BLaER1 (cell line): ENCODE measurements around the gene RFC2.

Experiments used
- H3K27ac ChIP-seq: shearing (Covaris generic); formaldehyde crosslinking; 2 replicates; pipeline ENCODE4 v1.8.1; 2022
- H3K27me3 ChIP-seq: shearing (Covaris generic); formaldehyde crosslinking; 2 replicates; pipeline ENCODE4 v1.8.1; 2022
- H3K36me3 ChIP-seq: shearing (Covaris generic); formaldehyde crosslinking; 2 replicates; pipeline ENCODE4 v1.8.1; 2022
- H3K4me1 ChIP-seq: shearing (Covaris generic); formaldehyde crosslinking; 2 replicates; pipeline ENCODE4 v1.8.1; 2022
- H3K4me2 ChIP-seq: shearing (Covaris generic); formaldehyde crosslinking; 2 replicates; pipeline ENCODE4 v1.8.1; 2022
- H3K4me3 ChIP-seq: shearing (Covaris generic); formaldehyde crosslinking; 2 replicates; pipeline ENCODE4 v1.8.1; 2022
- H3K9ac ChIP-seq: shearing (Covaris generic); formaldehyde crosslinking; 2 replicates; pipeline ENCODE4 v1.8.1; 2022
- H3K9me3 ChIP-seq: shearing (Covaris generic); formaldehyde crosslinking; 2 replicates; pipeline ENCODE4 v1.8.1; 2022
- H4K20me1 ChIP-seq: shearing (Covaris generic); formaldehyde crosslinking; 2 replicates; pipeline ENCODE4 v1.8.1; 2022
- Cebpa-rat ChIP-seq: shearing (Covaris generic); IDR thresholded peaks from 2 replicates; pipeline ENCODE4 v1.8.1; 2022

RFC2 gene

DNA sequence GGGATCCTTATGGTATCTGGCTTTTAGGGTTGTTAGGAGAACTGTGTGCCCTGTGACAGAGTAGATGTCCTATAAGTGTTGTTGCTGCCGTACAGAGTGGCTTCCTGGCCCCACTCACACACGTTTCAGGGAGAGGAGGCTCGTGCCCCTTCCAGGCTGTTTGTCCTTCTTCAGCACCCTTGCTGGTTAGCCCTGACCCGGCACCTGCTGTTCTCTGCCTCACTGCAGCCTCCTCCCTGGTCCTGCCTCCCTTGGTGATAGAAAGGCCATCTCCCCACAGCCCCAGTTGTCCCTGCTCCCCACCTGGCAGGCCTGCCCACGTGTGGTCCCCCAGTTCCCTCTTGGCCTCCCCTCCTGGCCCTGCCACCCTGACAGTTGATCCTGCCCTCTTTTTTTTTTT is 37.3 kb upstream of the RFC2 start:
- H3K4me2 ChIP-seq = peak overlapping the region; percentile 97
- H3K36me3 ChIP-seq = peaks cover 10% of the 10 kb centered on the region
- H3K4me1 ChIP-seq = peaks cover 78% of the 10 kb centered on the region
- H3K9me3 ChIP-seq = peaks cover 4% of the 10 kb centered on the region; the same call in 1 of the 2 replicates
- no peak for TF ChIP-seq Cebpa-rat
- peaks cover 68% of the 10 kb centered on the region for H4K20me1 ChIP-seq
- no peak overlapping the region for H3K27ac ChIP-seq
- peak overlapping the region; percentile 96 for H3K4me3 ChIP-seq
- no peaks in the 10 kb centered on the region for H3K27me3 ChIP-seq
- H3K9ac ChIP-seq = peak overlapping the region; percentile 94; the same call in 1 of the 2 replicates

DNA sequence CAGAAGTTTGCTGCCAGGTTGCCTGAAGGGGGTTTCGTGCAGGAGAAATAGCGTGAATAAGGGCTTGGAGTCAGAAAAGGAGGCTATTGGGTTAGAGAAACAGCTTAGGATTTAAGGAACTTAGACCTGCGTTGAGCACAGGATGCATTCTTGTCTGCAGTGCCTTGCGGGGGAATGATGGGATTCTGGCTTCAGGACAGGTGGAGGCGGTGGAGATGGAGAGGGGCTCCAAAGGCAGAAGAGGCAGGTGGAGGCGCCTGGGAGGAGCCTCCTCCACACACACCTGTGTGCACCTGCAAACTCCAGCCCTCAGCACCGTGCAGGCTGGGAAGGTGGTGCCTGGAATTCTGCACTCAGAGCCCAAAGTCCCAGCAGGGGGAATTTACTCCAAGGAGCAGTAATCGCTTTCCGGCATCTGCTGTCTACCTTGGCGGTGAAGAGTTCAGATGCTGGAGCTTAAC is 36.8 kb upstream of the RFC2 start:
- Histone ChIP-seq H3K36me3 (peaks cover 5% of the 10 kb centered on the region), H3K4me2 (peak overlapping the region; percentile 97), H3K27ac (peak overlapping the region; percentile 90; the same call in 1 of the 2 replicates), H4K20me1 (peaks cover 63% of the 10 kb centered on the region), H3K4me1 (peaks cover 78% of the 10 kb centered on the region), H3K9me3 (peaks cover under 1% of the 10 kb centered on the region; the same call in 1 of the 2 replicates), H3K4me3 (peak overlapping the region; percentile 96), H3K27me3 (no peaks in the 10 kb centered on the region), H3K9ac (peak overlapping the region; percentile 94)
- no peak for TF ChIP-seq Cebpa-rat

DNA sequence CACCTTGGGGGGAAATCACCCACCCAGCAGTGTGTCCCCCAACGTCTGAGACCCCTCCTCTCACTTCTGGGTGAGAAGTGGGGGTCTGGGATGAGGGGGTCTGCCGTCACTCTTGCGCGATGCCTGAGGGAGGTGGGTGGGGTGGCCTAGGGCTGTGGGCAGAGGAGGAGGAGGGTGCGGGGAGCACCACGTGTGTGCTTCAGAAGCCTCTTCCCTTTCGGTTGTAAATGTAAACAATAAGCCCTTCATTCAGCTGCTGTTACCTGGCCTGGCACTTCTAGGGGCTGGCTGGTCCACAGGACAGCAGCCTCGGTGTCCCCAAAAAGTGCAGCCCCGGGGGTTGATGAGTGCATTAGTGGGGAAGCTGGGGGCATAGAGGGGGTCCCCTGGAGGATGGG is 36.4 kb upstream of the RFC2 start:
- H3K4me3 ChIP-seq = peak overlapping the region; percentile 96
- peaks cover 74% of the 10 kb centered on the region for H3K4me1 ChIP-seq
- no peaks in the 10 kb centered on the region for H3K27me3 ChIP-seq
- H3K9me3 ChIP-seq = no peaks in the 10 kb centered on the region
- H3K36me3 ChIP-seq = peaks cover under 1% of the 10 kb centered on the region; the same call in 1 of the 2 replicates
- H3K4me2 ChIP-seq = peak overlapping the region; percentile 97
- TF ChIP-seq Cebpa-rat = no peak
- peak overlapping the region; percentile 90 for H3K27ac ChIP-seq
- peak overlapping the region; percentile 94 for H3K9ac ChIP-seq
- H4K20me1 ChIP-seq = peaks cover 58% of the 10 kb centered on the region

DNA sequence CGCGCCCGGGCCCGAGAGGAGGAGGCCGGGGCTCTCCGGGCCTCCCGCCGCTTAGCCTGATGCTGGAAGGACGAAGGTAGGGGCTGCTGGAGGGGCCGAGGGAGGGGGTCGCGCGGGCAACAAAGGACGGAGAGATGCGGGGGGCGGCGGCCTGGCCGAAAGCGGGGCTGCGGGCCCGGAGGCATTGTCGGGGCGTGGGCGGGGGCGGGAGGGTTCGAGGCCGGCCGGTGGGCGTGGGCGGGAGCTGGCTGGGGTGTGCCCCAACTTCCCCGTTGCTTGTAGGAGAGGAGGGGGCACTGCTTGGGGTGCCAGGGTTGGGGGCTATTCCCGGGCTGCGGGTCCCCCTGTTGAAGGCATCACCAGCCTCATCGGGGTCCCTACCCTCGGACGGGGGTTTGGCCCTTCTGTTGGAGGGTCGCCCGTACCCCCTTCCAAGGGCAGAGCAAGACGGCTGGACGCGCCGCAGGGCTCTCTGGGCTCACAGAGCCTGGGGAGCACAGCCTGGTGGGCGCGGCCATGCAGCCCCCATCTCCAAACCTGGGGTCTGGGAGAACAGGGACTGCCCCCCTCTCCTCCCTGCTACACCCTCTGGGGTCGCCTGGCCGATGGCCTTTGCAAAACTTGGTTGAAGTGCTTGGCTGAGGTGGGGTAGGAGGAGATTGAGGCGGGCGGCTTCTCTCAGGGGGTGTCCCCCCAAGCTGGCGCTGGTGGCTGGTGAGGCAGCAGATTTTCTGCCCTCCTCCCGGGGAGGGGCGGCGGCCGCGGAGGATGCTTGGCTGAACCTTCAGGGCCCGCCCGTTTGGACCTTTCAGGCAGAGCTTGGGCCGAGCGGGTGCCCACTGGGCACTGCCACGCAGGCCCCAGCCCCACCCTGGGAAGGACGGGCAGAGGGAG is 35.7 kb upstream of the RFC2 start:
- Histone ChIP-seq H3K4me1 (peaks cover 71% of the 10 kb centered on the region), H3K9ac (peak overlapping the region; percentile 94), H3K4me2 (peak overlapping the region; percentile 97), H4K20me1 (peaks cover 52% of the 10 kb centered on the region), H3K27me3 (no peaks in the 10 kb centered on the region), H3K27ac (peak overlapping the region; percentile 90), H3K36me3 (no peaks in the 10 kb centered on the region), H3K4me3 (peak overlapping the region; percentile 96), H3K9me3 (no peaks in the 10 kb centered on the region)
- no peak for TF ChIP-seq Cebpa-rat

DNA sequence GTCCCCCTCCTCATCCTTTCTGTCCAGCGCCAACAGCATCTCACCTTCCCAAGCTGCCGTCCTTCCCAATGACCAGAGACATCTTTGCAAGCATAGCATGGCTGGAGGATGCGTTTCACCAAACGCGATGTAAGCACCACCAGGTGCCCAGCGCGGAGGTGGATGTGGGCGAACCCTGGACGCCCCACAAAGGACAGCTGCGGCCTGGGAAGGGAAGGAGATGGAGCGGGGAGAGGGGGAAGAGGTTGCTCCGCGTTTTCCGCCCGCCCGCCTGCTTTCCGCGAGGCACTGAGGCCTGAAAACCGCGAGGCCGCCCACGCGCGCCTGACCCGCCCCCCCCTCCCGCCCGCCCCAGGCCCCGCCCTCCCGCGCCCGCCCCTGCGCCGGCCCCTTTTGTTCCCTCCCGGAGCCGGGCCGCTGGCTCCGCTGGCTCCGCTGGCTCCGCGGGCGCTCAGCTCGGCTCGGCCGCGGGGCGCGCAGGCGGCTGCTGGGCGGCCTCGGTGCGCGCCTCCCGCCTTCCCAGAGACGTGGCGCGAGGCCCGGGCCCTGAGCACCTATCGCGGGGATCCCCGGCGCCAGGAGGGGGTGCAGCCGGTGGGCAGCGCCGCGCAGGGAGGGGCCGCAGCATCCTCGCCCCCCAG is 34.9 kb upstream of the RFC2 start, which contains the start of gene CLIP2:
CLIP2 (plus strand) TSS at position 390 of the 641 bp plus-strand sequence. CDS start 28,140 bp downstream, outside the sequence.
- no peaks in the 10 kb centered on the region for H3K27me3 ChIP-seq
- H3K4me2 ChIP-seq = peak within 1 kb of the TSS; percentile 97
- H3K27ac ChIP-seq = peak within 1 kb of the TSS; percentile 90
- peaks cover 71% of the 10 kb centered on the region for H3K4me1 ChIP-seq
- peaks cover 44% of the 10 kb centered on the region for H4K20me1 ChIP-seq
- H3K9ac ChIP-seq = peak within 1 kb of the TSS; percentile 94
- H3K9me3 ChIP-seq = no peaks in the 10 kb centered on the region
- H3K4me3 ChIP-seq = peak within 1 kb of the TSS; percentile 96
- no peak for TF ChIP-seq Cebpa-rat
- H3K36me3 ChIP-seq = no peaks in the 10 kb centered on the region

DNA sequence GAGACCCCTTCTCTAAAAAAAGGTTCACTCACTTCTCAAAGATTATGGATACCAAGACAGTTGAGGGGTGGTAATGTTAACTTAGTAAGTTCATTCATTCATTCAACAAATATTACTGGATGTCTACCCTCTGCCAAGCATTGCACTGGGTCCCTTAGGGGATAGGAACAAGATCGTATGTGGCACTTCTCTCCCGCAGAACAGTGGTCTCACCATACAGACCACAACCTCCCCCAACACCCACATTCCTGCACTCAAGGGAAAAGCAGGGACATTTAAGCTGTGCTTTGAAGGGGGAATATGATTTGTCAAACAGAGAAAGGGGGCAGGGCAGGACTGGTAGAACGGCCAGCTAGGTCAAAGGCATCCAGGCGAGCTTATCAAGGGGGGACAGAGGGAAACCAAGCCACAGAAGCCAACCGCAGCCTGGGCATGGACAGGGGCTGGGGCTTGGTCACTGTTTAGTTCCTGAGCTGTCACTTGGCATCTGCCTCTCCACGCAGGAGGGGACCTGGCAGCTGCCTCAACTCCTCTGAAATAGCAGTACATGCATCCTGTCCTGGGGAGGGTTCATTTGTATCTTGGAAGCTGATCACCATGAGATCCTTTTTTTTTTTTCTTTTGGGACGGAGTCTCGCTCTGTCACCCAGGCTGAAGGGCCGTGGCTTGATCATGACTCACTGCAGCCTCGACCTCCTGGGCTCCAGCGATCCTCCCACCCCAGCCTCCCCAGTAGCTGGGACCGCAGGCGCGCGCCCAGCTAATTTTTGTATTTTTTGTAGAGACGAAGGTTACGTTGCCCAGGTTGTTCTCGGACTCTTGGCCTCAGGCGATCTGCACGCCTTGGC is 34.1 kb upstream of the RFC2 start:
- Histone ChIP-seq H3K27me3 (no peaks in the 10 kb centered on the region), H3K36me3 (no peaks in the 10 kb centered on the region), H3K27ac (0 out of 2 replicates have a peak overlapping the region, but pooled peaks have one; percentile 52), H3K9ac (no peak overlapping the region), H4K20me1 (peaks cover 35% of the 10 kb centered on the region), H3K9me3 (no peaks in the 10 kb centered on the region), H3K4me2 (peak overlapping the region; percentile 92), H3K4me3 (no peak overlapping the region), H3K4me1 (peaks cover 71% of the 10 kb centered on the region)
- TF ChIP-seq Cebpa-rat = no peak

DNA sequence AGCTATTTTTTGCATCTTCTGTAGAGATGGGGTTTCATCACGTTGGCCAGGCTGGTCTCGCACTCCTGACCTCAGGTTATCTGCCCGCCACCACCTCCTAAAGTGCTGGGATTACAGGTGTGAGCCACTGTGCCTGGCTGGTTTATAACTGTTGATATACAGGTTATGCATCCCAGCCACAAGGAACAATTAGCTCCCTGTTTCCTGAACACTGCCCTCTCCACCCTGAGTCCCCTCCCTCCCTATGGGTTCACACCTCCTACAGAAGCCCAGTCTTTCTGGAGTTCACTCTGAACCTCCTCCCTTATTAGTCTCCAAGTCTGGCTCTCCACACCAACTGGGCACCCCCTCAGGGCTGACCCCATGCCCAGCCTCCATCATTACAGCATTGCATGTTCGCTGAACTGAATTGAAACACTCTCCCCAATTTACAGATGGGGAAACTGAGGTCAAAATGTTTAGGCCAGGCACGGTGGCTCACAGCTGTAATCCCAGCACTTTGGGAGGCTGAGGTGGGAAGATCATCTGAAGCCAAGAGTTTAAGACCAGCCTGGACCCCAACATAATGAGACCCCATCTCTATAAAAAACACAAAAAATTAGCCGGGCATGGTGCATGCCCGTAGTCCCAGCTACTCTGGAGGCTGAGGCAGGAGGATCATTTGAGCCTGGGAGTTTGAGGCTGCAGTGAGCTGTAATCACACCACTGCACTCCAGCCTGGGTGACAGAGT is 33.3 kb upstream of the RFC2 start:
- no peak for TF ChIP-seq Cebpa-rat
- Histone ChIP-seq H3K4me3 (no peak overlapping the region), H4K20me1 (peaks cover 27% of the 10 kb centered on the region), H3K36me3 (no peaks in the 10 kb centered on the region), H3K4me1 (peaks cover 68% of the 10 kb centered on the region), H3K9ac (no peak overlapping the region), H3K27ac (no peak overlapping the region), H3K9me3 (no peaks in the 10 kb centered on the region), H3K4me2 (peak overlapping the region; percentile 92), H3K27me3 (no peaks in the 10 kb centered on the region)

DNA sequence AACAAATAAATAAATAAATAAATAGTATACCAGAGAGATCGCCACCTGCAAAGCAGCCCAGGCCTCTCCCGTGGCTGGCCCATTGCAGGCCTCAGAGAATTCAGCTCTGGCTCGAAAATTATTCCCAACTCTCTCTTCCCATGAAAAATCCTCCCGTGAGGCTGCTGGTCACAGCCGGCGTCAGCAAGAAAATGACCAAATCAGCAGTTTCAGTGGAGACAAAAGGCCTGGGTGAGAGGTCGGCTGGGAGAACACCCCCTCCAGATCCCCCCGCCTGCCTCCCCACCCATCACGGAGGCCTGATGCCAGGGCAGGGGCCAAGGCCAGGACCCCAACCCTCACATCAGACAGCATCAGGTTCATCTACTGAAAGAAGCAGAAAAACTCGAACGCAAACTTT is 31.9 kb upstream of the RFC2 start:
- H3K36me3 ChIP-seq = no peaks in the 10 kb centered on the region
- H3K4me2 ChIP-seq = no peak overlapping the region
- H3K9me3 ChIP-seq = no peaks in the 10 kb centered on the region
- TF ChIP-seq Cebpa-rat = no peak
- no peak overlapping the region for H3K27ac ChIP-seq
- H4K20me1 ChIP-seq = peaks cover 14% of the 10 kb centered on the region
- no peak overlapping the region for H3K9ac ChIP-seq
- no peak overlapping the region for H3K4me3 ChIP-seq
- H3K4me1 ChIP-seq = peaks cover 59% of the 10 kb centered on the region
- H3K27me3 ChIP-seq = no peaks in the 10 kb centered on the region
